A549 (cell line): ENCODE measurements around the gene ROR2. TPM values are rescaled to one million over a fixed set of nuclear protein-coding genes. Genes with fewer than 3 reads are reported as not detected.

Source experiments
- ATAC-seq, 2 experiments: fragments of 200-7000 bp in 1 of 2; fragments of >200 bp in 1 of 2; cut with Nextera tagmentation in 1 of 2; cut with Tn5 transposase in 1 of 2; 3 replicates each; pipeline versions ENCODE4 v1.8.0 to v1.9.1; 2018 to 2020; ENCODE audit warnings: mild to moderate bottlenecking in 1 of 2, moderate library complexity in 1 of 2
- CTCF ChIA-PET: fragments of 300-600 bp; sonication (Branson Sonifier 250); formaldehyde crosslinking; extraction: SDS; loops from one replicate; lab custom pipeline; 2021; ENCODE audit warnings: antibody characterized with exemption, inconsistent platforms; lab: Yijun Ruan, JAX
- POLR2A ChIA-PET: fragments of 350-600 bp; formaldehyde crosslinking; extraction: SDS; loops from one replicate; lab custom pipeline; 2021; ENCODE audit warnings: antibody characterized with exemption, inconsistent platforms; lab: Yijun Ruan, JAX
- DNase-seq, 2 experiments: peaks; one replicate each; pipeline versions ENCODE4 v3.0.0 to v3.0.0-alpha.2; 2011 to 2016; ENCODE audit warnings: low read depth in 1 of 2, low spot score in 1 of 2
- FAIRE-seq: peaks from 2 replicates; lab custom pipeline; 2011; peaks lifted over from hg19 to GRCh38; lab: Jason Lieb, UNC
- H3K27ac ChIP-seq, 2 experiments: fragments of >200 bp; sonication (Bioruptor Twin); formaldehyde crosslinking; 3 replicates each; pipeline ENCODE4 v1.5.1; 2016 to 2017
- H3K4me1 ChIP-seq: fragments of >200 bp; sonication (Bioruptor Twin); formaldehyde crosslinking; 3 replicates; pipeline ENCODE4 v1.6.1; 2016
- H3K4me2 ChIP-seq: fragments of >200 bp; sonication (Bioruptor Twin); formaldehyde crosslinking; 3 replicates; pipeline ENCODE4 v1.6.1; 2016
- H3K4me3 ChIP-seq: fragments of >200 bp; sonication (Bioruptor Twin); formaldehyde crosslinking; 3 replicates; pipeline ENCODE4 v1.5.1; 2016
- H3K9me3 ChIP-seq: fragments of >200 bp; sonication (Bioruptor Twin); formaldehyde crosslinking; 3 replicates; pipeline ENCODE4 v1.6.1; 2016
- CBX2 ChIP-seq: fragments of 200-600 bp; sonication (generic); IDR thresholded peaks from 2 replicates; pipeline ENCODE4 v1.6.1; 2016; ENCODE audit warnings: low read depth, mild to moderate bottlenecking, borderline replicate concordance
- CHD2 ChIP-seq: fragments of 150-350 bp; IDR thresholded peaks from 2 replicates; pipeline ENCODE4 v1.6.1; 2014; ENCODE audit warnings: low read length; ENCODE audit not compliant: partially characterized antibody
- ELK1 ChIP-seq: fragments of 150-350 bp; IDR thresholded peaks from 2 replicates; pipeline ENCODE4 v1.6.1; 2014; ENCODE audit warnings: low read depth, mild to moderate bottlenecking, low read length
- HOXB5 ChIP-seq: fragments of 250-450 bp; sonication (Bioruptor Pico); IDR thresholded peaks from 2 replicates; pipeline ENCODE4 v1.5.0; 2020; ENCODE audit warnings: mild to moderate bottlenecking, moderate library complexity
- MAFK ChIP-seq: fragments of 450-650 bp; IDR thresholded peaks from 2 replicates; pipeline ENCODE4 v1.6.1; 2014; ENCODE audit not compliant: partially characterized antibody
- NFE2L2 ChIP-seq: fragments of 150-350 bp; conservative IDR thresholded peaks from 2 replicates; pipeline ENCODE4 v1.6.1; 2014; ENCODE audit warnings: low read length
- POLR2A ChIP-seq: IDR thresholded peaks from 2 replicates; pipeline ENCODE4 v1.6.1; 2012; ENCODE audit warnings: mild to moderate bottlenecking, low read length
- RAD21 ChIP-seq, 2 experiments: fragments of >200 bp in 1 of 2; sonication (Bioruptor Twin) in 1 of 2; formaldehyde crosslinking in 1 of 2; IDR thresholded peaks in 1 of 2; conservative IDR thresholded peaks in 1 of 2; 2 replicates in 1 of 2; 3 replicates in 1 of 2; pipeline ENCODE4 v1.6.1; 2012 to 2018; ENCODE audit warnings: inconsistent platforms in 1 of 2
- RNF2 ChIP-seq: fragments of 200-600 bp; sonication (generic); IDR thresholded peaks from 2 replicates; pipeline ENCODE4 v1.6.1; 2016; ENCODE audit warnings: low read depth, mild to moderate bottlenecking, antibody characterized with exemption, moderate library complexity, borderline replicate concordance
- SMC3 ChIP-seq: fragments of >200 bp; sonication (Bioruptor Twin); formaldehyde crosslinking; IDR thresholded peaks from 3 replicates; pipeline ENCODE4 v1.6.1; 2018; ENCODE audit warnings: inconsistent platforms
- USF2 ChIP-seq: fragments of 450-650 bp; IDR thresholded peaks from 2 replicates; pipeline ENCODE4 v1.6.1; 2014; ENCODE audit warnings: antibody characterized with exemption
- ZNF302 ChIP-seq: fragments of 250-450 bp; sonication (Bioruptor Pico); IDR thresholded peaks from 2 replicates; pipeline ENCODE4 v1.9.0; 2021; ENCODE audit warnings: inconsistent platforms, mild to moderate bottlenecking, moderate library complexity
- ZSCAN20 ChIP-seq: fragments of 250-450 bp; sonication (Bioruptor Pico); IDR thresholded peaks from 2 replicates; pipeline ENCODE4 v1.8.0; 2022; ENCODE audit warnings: mild to moderate bottlenecking, moderate library complexity
- WGBS: methylation state at CpG from one replicate; pipeline ENCODE4 v1.1.6; 2017; ENCODE audit errors: missing lambda C conversion rate; 5-methylcytosine and 5-hydroxymethylcytosine counted together
- polyA plus RNA-seq, 4 experiments: library from polyadenylated mRNA; depleted of rRNA in 3 of 4; stranded (reverse); fragments of >200 nt; fragmentation: RNase III in 1 of 4; extraction: RNeasy Plus Mini Kit Qiagen cat#74134 plus additional on column Dnase treatment in 1 of 4; gene quantifications; 2 replicates in 3 of 4; 3 replicates in 1 of 4; pipeline ENCODE4 v1.2.3, GENCODE V29; 2011 to 2017
- TF ChIP-seq, protein P1 (sequence below): fragments of >200 bp; sonication (Bioruptor Twin); formaldehyde crosslinking; IDR thresholded peaks from 3 replicates; pipeline ENCODE4 v1.6.1; 2016
- TF ChIP-seq, protein P2 (sequence below): IDR thresholded peaks from 2 replicates; pipeline ENCODE4 v1.6.1; 2012
- TF ChIP-seq, protein P3 (sequence below): IDR thresholded peaks from 2 replicates; pipeline ENCODE4 v1.6.1; 2012; ENCODE audit warnings: low read depth, borderline replicate concordance

Gene ROR2
- polyA plus RNA-seq, 2 of the 4 experiments (the other 2 are of a cell fraction): 0.12 to 0.53 TPM

- TF ChIP-seq USF2 (no peak), CBX2 (no peak), HOXB5 (CRISPR knock-in tag) (no peak)
Observed at GRCh38 chr9:91751922-91752321, 198.1 kb downstream of the ROR2 start (continued).

- no peaks in the 10 kb centered on the region for H3K9me3 ChIP-seq
- TF ChIP-seq ZNF302 (CRISPR knock-in tag) (no peak), SMC3 (no peak), RAD21 (conservative IDR thresholded peaks at IDR 0.05 in 1 of 2, IDR thresholded peaks at IDR 0.05 in 1 of 2) (0 out of 5 replicates have a peak, but pooled peaks of 1 of the 2 experiments have one; percentile 18), MAFK (no peak)
- ChIA-PET POLR2A (no interaction called here), CTCF (interaction anchor here (1.2 to 1.5 kb wide), 3 partner anchors 9 to 23 kb away, joined by 4 to 6 read pairs (median 4); no protein-coding TSS in a partner anchor)
- no peaks in the 10 kb centered on the region for H3K4me1 ChIP-seq
- no peak overlapping the region for H3K4me2 ChIP-seq
- no peak for FAIRE-seq
- 64% methylated on average over 6 of the region's 6 CpGs for WGBS
- no peak for ATAC-seq
- H3K27ac ChIP-seq: no peak overlapping the region
- DNase-seq: no peak
- H3K4me3 ChIP-seq: no peak overlapping the region
Observed at GRCh38 chr9:91750343-91750742, 199.7 kb downstream of the ROR2 start.

DNA sequence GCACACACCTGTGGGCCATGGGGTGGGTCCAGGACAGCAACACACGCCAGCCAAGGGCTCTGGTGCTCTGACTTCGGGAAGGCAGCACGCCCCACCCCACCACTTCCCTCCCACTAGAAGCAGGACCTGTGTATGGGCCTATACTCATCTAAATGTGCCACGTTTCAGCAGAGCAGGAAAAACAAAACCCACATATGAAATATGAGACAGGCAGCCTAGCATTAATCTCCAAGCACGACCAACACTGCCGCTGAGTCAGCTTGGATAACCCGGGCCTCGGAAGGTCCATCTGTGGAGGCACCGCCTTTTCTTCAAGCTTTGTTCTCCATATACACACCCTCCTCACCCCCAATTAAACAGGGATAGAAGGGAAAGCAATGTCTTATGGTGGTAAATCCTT is 203.1 kb downstream of the ROR2 start:
- Histone ChIP-seq H3K4me1 (no peaks in the 10 kb centered on the region), H3K4me3 (no peak overlapping the region)
- no peak for ATAC-seq
- TF ChIP-seq NFE2L2: no peak
- TF ChIP-seq SMC3: no peak
- TF ChIP-seq, all 56 proteins: peak for 0
- H3K27ac ChIP-seq: no peak overlapping the region
- H3K9me3 ChIP-seq: no peaks in the 10 kb centered on the region
- WGBS: 64% methylated on average over 7 of the region's 9 CpGs
- FAIRE-seq: no peak
- ChIA-PET POLR2A (no interaction called here), CTCF (interaction anchor here (3.4 kb wide), 1 partner anchor 12 kb away, joined by 21 read pairs; no protein-coding TSS in a partner anchor)
- no peak for DNase-seq
- H3K4me2 ChIP-seq: no peak overlapping the region

GRCh38 chr9:91746357-91746756 is 203.7 kb downstream of the ROR2 start:
- Histone ChIP-seq H3K4me1 (no peaks in the 10 kb centered on the region), H3K27ac (no peak overlapping the region), H3K4me3 (no peak overlapping the region), H3K4me2 (no peak overlapping the region)
- ATAC-seq: no peak
- ChIA-PET CTCF (interaction anchor here (3.4 kb wide), 1 partner anchor 12 kb away, joined by 21 read pairs; no protein-coding TSS in a partner anchor), POLR2A (no interaction called here)
- 77% methylated on average over 10 of the region's 10 CpGs for WGBS
- TF ChIP-seq RNF2 (no peak), MAFK (no peak), POLR2A (no peak), ELK1 (no peak), ZSCAN20 (CRISPR knock-in tag) (no peak), CHD2 (no peak)
- TF ChIP-seq, protein P1, sequence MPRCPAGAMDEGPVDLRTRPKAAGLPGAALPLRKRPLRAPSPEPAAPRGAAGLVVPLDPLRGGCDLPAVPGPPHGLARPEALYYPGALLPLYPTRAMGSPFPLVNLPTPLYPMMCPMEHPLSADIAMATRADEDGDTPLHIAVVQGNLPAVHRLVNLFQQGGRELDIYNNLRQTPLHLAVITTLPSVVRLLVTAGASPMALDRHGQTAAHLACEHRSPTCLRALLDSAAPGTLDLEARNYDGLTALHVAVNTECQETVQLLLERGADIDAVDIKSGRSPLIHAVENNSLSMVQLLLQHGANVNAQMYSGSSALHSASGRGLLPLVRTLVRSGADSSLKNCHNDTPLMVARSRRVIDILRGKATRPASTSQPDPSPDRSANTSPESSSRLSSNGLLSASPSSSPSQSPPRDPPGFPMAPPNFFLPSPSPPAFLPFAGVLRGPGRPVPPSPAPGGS: no peak
- TF ChIP-seq, protein P2, sequence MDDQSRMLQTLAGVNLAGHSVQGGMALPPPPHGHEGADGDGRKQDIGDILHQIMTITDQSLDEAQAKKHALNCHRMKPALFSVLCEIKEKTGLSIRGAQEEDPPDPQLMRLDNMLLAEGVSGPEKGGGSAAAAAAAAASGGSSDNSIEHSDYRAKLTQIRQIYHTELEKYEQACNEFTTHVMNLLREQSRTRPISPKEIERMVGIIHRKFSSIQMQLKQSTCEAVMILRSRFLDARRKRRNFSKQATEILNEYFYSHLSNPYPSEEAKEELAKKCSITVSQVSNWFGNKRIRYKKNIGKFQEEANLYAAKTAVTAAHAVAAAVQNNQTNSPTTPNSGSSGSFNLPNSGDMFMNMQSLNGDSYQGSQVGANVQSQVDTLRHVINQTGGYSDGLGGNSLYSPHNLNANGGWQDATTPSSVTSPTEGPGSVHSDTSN: no peak
- TF ChIP-seq, protein P3, sequence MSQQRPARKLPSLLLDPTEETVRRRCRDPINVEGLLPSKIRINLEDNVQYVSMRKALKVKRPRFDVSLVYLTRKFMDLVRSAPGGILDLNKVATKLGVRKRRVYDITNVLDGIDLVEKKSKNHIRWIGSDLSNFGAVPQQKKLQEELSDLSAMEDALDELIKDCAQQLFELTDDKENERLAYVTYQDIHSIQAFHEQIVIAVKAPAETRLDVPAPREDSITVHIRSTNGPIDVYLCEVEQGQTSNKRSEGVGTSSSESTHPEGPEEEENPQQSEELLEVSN: no peak
- TF ChIP-seq, all 56 proteins: peak for 0
- H3K9me3 ChIP-seq: no peaks in the 10 kb centered on the region
- FAIRE-seq (no peak), DNase-seq (no peak)
